GM21619 (cell line): ENCODE measurements around the gene ZNF385D.

Experiments
- ATAC-seq: cut with Tn5 transposase; IDR thresholded peaks from one replicate; pipeline ENCODE4 v1.9.1; 2021; ENCODE audit not compliant: unreplicated experiment

ZNF385D gene

GRCh38 chr3:21682206-21682605, 68.8 kb downstream of the ZNF385D start:
- no peak for ATAC-seq

GRCh38 chr3:21673393-21673792, 77.6 kb downstream of the ZNF385D start:
- no peak for ATAC-seq

GRCh38 chr3:21672303-21672702, 78.7 kb downstream of the ZNF385D start:
- no peak for ATAC-seq

- ATAC-seq, result no peak
These were observed 80.6 kb downstream of the ZNF385D start for GRCh38 chr3:21670386-21670785.

- no peak for ATAC-seq
These were observed 83.0 kb downstream of the ZNF385D start for GRCh38 chr3:21668012-21668411.

GRCh38 chr3:21665444-21666100, 85.4 kb downstream of the ZNF385D start:
- no peak for ATAC-seq

GRCh38 chr3:21664996-21665395, 86.0 kb downstream of the ZNF385D start:
- no peak for ATAC-seq

GRCh38 chr3:21662403-21662802, 88.6 kb downstream of the ZNF385D start:
- ATAC-seq, result no peak

- no peak for ATAC-seq
These were observed 96.3 kb downstream of the ZNF385D start for GRCh38 chr3:21654662-21655061.

GRCh38 chr3:21654241-21654640, 96.8 kb downstream of the ZNF385D start:
- ATAC-seq, result no peak

- ATAC-seq, result no peak
These were observed 101.5 kb downstream of the ZNF385D start for GRCh38 chr3:21649519-21649918.

- no peak for ATAC-seq
These were observed 103.0 kb downstream of the ZNF385D start for GRCh38 chr3:21647961-21648360.

- ATAC-seq, result no peak
These were observed 105.7 kb downstream of the ZNF385D start for GRCh38 chr3:21645121-21645897.

- ATAC-seq, result no peak
These were observed 106.7 kb downstream of the ZNF385D start for GRCh38 chr3:21644268-21644667.

- no peak for ATAC-seq
These were observed 107.3 kb downstream of the ZNF385D start for GRCh38 chr3:21643752-21644151.

- no peak for ATAC-seq
These were observed 108.6 kb downstream of the ZNF385D start for GRCh38 chr3:21642433-21642832.

GRCh38 chr3:21641959-21642358, 109.1 kb downstream of the ZNF385D start:
- no peak for ATAC-seq

- no peak for ATAC-seq
These were observed 112.5 kb downstream of the ZNF385D start for GRCh38 chr3:21638488-21638887.

- no peak for ATAC-seq
These were observed 116.9 kb downstream of the ZNF385D start for GRCh38 chr3:21634112-21634511.

- ATAC-seq, result no peak
These were observed 126.5 kb downstream of the ZNF385D start for GRCh38 chr3:21624524-21624923.

- no peak for ATAC-seq
These were observed 129.8 kb downstream of the ZNF385D start for GRCh38 chr3:21621181-21621651.

- no peak for ATAC-seq
These were observed 130.4 kb downstream of the ZNF385D start for GRCh38 chr3:21620511-21621155.
